ENCODE data around the gene BICDL2.

DNA sequence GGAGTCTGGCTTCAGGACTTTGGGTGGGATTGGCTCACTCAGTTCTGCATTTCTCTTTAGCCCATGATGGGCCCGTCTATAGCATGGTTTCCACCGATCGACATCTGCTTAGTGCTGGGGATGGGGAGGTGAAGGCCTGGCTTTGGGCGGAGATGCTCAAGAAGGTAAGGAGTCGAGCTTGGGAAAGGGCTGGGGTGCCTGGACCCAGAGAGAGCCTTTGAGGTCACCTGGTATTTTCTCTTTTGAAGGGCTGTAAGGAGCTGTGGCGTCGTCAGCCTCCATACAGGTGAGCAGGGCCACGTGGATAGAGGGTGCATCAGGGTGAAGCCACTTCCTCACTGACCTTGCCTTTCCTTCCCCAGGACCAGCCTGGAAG lies 10.8 kb downstream of the BICDL2 start:
- TF ChIP-seq, protein P1, sequence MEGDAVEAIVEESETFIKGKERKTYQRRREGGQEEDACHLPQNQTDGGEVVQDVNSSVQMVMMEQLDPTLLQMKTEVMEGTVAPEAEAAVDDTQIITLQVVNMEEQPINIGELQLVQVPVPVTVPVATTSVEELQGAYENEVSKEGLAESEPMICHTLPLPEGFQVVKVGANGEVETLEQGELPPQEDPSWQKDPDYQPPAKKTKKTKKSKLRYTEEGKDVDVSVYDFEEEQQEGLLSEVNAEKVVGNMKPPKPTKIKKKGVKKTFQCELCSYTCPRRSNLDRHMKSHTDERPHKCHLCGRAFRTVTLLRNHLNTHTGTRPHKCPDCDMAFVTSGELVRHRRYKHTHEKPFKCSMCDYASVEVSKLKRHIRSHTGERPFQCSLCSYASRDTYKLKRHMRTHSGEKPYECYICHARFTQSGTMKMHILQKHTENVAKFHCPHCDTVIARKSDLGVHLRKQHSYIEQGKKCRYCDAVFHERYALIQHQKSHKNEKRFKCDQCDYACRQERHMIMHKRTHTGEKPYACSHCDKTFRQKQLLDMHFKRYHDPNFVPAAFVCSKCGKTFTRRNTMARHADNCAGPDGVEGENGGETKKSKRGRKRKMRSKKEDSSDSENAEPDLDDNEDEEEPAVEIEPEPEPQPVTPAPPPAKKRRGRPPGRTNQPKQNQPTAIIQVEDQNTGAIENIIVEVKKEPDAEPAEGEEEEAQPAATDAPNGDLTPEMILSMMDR (IDR thresholded peaks at IDR 0.05), result no peak
- no peak for TF ChIP-seq POLR2A (IDR thresholded peaks at IDR 0.05; ENCODE audit: low read depth)

Data from esophagus muscularis mucosa (tissue), 3 donors.